Vagina (tissue), 2 donors: Measurements from ENCODE around the gene NOS3. TPM values are rescaled to one million over a fixed set of nuclear protein-coding genes. Genes with fewer than 3 reads are reported as not detected.
A peak's percentile ranks its signal among the peaks of the same experiment; 100 is the strongest.

Source experiments
- DNase-seq, 2 donors: peaks; one replicate each; pipeline ENCODE4 v3.0.0-alpha.2; 2017; ENCODE audit errors: extremely low spot score in 2 of 2
- H3K27ac ChIP-seq: fragments of 200-600 bp; sonication (generic); one replicate; pipeline ENCODE4 v1.5.1; 2019
- H3K27me3 ChIP-seq: fragments of 200-600 bp; sonication (generic); one replicate; pipeline ENCODE4 v1.5.1; 2019
- H3K36me3 ChIP-seq, 2 donors: fragments of 200-600 bp; sonication (generic); one replicate each; pipeline ENCODE4 v1.5.1; 2017 to 2019
- H3K4me1 ChIP-seq: fragments of 200-600 bp; sonication (generic); one replicate; pipeline ENCODE4 v1.5.1; 2019
- H3K4me3 ChIP-seq, 2 donors: fragments of 200-600 bp; sonication (generic); 1 replicate in 1 of 2; 2 replicates in 1 of 2; pipeline ENCODE4 v1.5.1; 2016 to 2019
- H3K9me3 ChIP-seq: fragments of 200-600 bp; sonication (generic); one replicate; pipeline ENCODE4 v1.5.1; 2019
- POLR2A ChIP-seq, 2 donors: fragments of 450-650 bp; IDR thresholded peaks; one replicate each; pipeline ENCODE4 v1.6.1; 2017; ENCODE audit warnings: antibody characterized with exemption in 2 of 2, mild to moderate bottlenecking in 2 of 2, moderate library complexity in 2 of 2
- POLR2AphosphoS5 ChIP-seq, 2 donors: sonication (generic); formaldehyde crosslinking; IDR thresholded peaks; one replicate each; pipeline ENCODE4 v1.9.0; 2017; ENCODE audit warnings: antibody characterized with exemption in 2 of 2, mild to moderate bottlenecking in 2 of 2, low read depth in 1 of 2; ENCODE audit not compliant: insufficient read depth in 1 of 2
- intact Hi-C: fragments of 100-400 bp; cut with DNase I; formaldehyde crosslinking; loops from one replicate; pipeline ENCODE4 v1.15.1; 2023
- total RNA-seq: library from RNA; depleted of rRNA; stranded (reverse); fragments of >200 nt; gene quantifications from one replicate; pipeline ENCODE4 v1.2.3, GENCODE V29; 2016
- TF ChIP-seq, protein P1 (sequence below), 3 experiments: fragments of 450-650 bp in 2 of 3; fragments of 200-600 bp in 1 of 3; sonication (generic) in 1 of 3; IDR thresholded peaks; one replicate each; pipeline ENCODE4 v1.5.1; 2017 to 2019; ENCODE audit warnings: antibody characterized with exemption in 3 of 3, mild to moderate bottlenecking in 2 of 3, moderate library complexity in 2 of 3

Gene NOS3
- total RNA-seq, 1 donor from 2014 or later = 22.8 TPM

DNA sequence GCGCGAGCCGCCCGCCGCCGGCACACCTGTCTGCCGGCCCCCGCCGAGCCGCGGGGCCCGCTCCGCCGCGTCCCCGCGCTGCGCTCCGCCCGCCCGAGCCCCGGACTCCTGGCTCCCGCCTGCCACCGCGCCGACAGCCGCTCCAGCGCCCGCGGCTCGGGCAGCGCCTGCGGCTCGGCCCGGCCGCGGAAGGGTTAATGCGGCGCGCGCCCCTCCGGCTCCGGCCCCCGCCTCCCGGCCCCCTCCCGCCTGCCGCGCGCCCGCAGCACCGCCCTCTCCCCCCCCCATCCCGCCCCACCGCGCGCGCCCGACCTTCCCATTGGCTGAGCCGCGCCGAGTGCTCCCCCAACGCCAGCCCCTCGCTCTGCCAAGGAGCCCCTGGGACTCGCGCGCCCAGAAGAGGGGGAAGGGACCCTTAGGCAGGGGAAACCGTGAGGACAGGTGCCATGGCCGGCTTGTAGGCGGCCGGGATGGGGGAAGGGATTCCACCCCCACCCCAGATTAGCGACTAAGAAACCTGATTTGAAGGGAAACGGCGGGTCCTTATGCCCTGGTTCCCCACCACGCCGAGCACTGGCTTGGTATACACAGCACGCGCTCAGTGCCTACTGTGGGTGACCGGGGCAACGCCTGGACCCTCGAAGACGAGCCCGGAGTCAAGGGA, 12.6 kb upstream of the NOS3 start, which contains the start of gene KCNH2:
Gene KCNH2 (minus strand): TSS at position 196 of the 664 bp plus-strand sequence. CDS start 408 bp downstream, outside the sequence.
- no peak for DNase-seq
- no peaks in the 10 kb centered on the region for H3K9me3 ChIP-seq
- peaks cover 3% of the 10 kb centered on the region for H3K27me3 ChIP-seq
- H3K4me1 ChIP-seq = peaks cover 38% of the 10 kb centered on the region
- intact Hi-C loops = no loop called here
- no peak within 1 kb of the TSS for H3K27ac ChIP-seq
- no peak for TF ChIP-seq POLR2A (IDR thresholded peaks at IDR 0.05)
- TF ChIP-seq, protein P1, sequence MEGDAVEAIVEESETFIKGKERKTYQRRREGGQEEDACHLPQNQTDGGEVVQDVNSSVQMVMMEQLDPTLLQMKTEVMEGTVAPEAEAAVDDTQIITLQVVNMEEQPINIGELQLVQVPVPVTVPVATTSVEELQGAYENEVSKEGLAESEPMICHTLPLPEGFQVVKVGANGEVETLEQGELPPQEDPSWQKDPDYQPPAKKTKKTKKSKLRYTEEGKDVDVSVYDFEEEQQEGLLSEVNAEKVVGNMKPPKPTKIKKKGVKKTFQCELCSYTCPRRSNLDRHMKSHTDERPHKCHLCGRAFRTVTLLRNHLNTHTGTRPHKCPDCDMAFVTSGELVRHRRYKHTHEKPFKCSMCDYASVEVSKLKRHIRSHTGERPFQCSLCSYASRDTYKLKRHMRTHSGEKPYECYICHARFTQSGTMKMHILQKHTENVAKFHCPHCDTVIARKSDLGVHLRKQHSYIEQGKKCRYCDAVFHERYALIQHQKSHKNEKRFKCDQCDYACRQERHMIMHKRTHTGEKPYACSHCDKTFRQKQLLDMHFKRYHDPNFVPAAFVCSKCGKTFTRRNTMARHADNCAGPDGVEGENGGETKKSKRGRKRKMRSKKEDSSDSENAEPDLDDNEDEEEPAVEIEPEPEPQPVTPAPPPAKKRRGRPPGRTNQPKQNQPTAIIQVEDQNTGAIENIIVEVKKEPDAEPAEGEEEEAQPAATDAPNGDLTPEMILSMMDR (IDR thresholded peaks at IDR 0.05) = no peak
- TF ChIP-seq POLR2AphosphoS5 (IDR thresholded peaks at IDR 0.05; ENCODE audit: insufficient read depth in 1 of 2, low read depth in 1 of 2) = no peak
- peak within 1 kb of the TSS; percentile 33 to 50 for H3K4me3 ChIP-seq
- no peaks in the 10 kb centered on the region for H3K36me3 ChIP-seq

DNA sequence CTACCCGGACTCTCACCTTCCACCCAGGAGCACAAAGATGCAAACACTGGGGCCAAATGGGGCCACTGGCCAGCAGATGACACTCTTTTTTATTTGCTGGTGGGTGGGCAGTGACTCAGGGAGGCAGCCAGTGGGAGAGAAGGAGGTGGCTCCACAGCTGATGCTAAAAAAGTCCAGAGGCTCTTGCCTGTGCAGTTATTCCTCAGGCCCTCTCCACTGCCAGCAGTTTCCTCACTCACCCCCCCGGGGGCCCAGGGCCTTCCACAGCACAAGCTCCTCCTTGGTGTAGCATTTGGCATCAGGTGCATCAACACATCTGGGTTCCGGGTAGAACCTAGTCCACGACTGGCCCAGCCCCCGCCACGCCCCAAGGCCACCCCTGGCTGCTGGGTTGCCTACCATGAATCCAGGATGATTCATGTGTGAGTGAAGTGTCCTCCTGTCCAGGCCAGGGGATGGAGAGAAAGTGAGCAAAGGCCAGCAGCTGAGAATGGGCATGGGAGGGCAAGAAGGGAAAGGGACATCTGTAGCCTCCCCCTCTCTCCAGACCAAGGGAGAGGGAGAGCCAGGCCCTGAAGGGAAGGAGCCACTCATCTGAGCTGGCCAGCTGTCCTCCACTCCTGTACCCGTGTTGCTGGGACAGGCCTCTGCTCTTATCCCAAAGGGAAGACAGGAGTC, 11.0 kb upstream of the NOS3 start:
- Histone ChIP-seq H3K27me3 (peaks cover 3% of the 10 kb centered on the region), H3K9me3 (no peaks in the 10 kb centered on the region), H3K27ac (no peak overlapping the region), H3K4me3 (peak overlapping the region in 1 of 2 donors; percentile 50), H3K4me1 (peaks cover 30% of the 10 kb centered on the region), H3K36me3 (no peaks in the 10 kb centered on the region)
- intact Hi-C loops = no loop called here
- no peak for DNase-seq
- no peak for TF ChIP-seq POLR2AphosphoS5 (IDR thresholded peaks at IDR 0.05; ENCODE audit: insufficient read depth in 1 of 2, low read depth in 1 of 2)
- TF ChIP-seq, protein P1 (IDR thresholded peaks at IDR 0.05) = no peak
- no peak for TF ChIP-seq POLR2A (IDR thresholded peaks at IDR 0.05)

GRCh38 chr7:150980663-150981062, 10.2 kb upstream of the NOS3 start:
- intact Hi-C loops = no loop called here
- no peaks in the 10 kb centered on the region for H3K9me3 ChIP-seq
- TF ChIP-seq, protein P1 (IDR thresholded peaks at IDR 0.05) = no peak
- TF ChIP-seq POLR2AphosphoS5 (IDR thresholded peaks at IDR 0.05; ENCODE audit: insufficient read depth in 1 of 2, low read depth in 1 of 2) (no peak), POLR2A (IDR thresholded peaks at IDR 0.05) (no peak)
- H3K27me3 ChIP-seq = peaks cover 3% of the 10 kb centered on the region
- H3K4me3 ChIP-seq = no peak overlapping the region
- no peak overlapping the region for H3K27ac ChIP-seq
- DNase-seq = no peak
- peaks cover 22% of the 10 kb centered on the region for H3K4me1 ChIP-seq
- H3K36me3 ChIP-seq = no peaks in the 10 kb centered on the region

DNA sequence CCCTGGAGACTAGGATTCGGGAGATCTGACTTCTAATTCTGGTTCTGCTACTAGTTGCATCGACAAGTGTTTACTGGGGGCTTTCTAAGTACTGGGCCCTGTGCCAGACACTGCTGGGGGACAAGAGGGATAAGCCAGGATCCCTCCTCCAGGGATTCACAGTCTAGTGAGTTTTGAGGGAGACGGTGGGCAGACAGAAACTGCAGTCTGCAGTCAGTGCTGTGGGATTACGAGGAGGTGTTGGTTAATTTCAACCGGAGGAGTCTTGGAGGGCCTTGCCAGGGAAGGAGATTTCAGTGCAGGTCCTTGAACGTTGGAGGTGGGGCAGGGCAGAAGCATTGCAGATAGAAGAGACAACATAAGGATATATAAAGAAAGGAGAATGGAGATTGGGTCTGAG, 9.2 kb upstream of the NOS3 start:
- intact Hi-C loops = no loop called here
- Histone ChIP-seq H3K27me3 (peaks cover 3% of the 10 kb centered on the region), H3K9me3 (no peaks in the 10 kb centered on the region), H3K4me3 (no peak overlapping the region), H3K27ac (no peak overlapping the region), H3K4me1 (peaks cover 22% of the 10 kb centered on the region), H3K36me3 (no peaks in the 10 kb centered on the region)
- DNase-seq = no peak
- TF ChIP-seq POLR2A (IDR thresholded peaks at IDR 0.05) (no peak), POLR2AphosphoS5 (IDR thresholded peaks at IDR 0.05; ENCODE audit: insufficient read depth in 1 of 2, low read depth in 1 of 2) (no peak)
- TF ChIP-seq, protein P1 (IDR thresholded peaks at IDR 0.05) = no peak

- no peaks in the 10 kb centered on the region for H3K36me3 ChIP-seq
- peaks cover 19% of the 10 kb centered on the region for H3K4me1 ChIP-seq
- no peak for TF ChIP-seq POLR2A (IDR thresholded peaks at IDR 0.05)
- TF ChIP-seq, protein P1 (IDR thresholded peaks at IDR 0.05) = no peak
- TF ChIP-seq POLR2AphosphoS5 (IDR thresholded peaks at IDR 0.05; ENCODE audit: insufficient read depth in 1 of 2, low read depth in 1 of 2) = no peak
- intact Hi-C loops = no loop called here
- no peak for DNase-seq
- peaks cover 3% of the 10 kb centered on the region for H3K27me3 ChIP-seq
- H3K27ac ChIP-seq = no peak overlapping the region
- H3K4me3 ChIP-seq = no peak overlapping the region
- H3K9me3 ChIP-seq = no peaks in the 10 kb centered on the region
Measured at GRCh38 chr7:150982351-150982750, 8.5 kb upstream of the NOS3 start.
